Measurements from ENCODE around the gene THBS1. TPM values are rescaled to one million over a fixed set of nuclear protein-coding genes. Genes with fewer than 3 reads are reported as not detected.
A peak's percentile ranks its signal among the peaks of the same experiment; 100 is the strongest.

THBS1 gene
- total and polyA plus RNA-seq, 3 experiments from 2014 or later = 0.72 to 6.9 (median 6.6) TPM

DNA sequence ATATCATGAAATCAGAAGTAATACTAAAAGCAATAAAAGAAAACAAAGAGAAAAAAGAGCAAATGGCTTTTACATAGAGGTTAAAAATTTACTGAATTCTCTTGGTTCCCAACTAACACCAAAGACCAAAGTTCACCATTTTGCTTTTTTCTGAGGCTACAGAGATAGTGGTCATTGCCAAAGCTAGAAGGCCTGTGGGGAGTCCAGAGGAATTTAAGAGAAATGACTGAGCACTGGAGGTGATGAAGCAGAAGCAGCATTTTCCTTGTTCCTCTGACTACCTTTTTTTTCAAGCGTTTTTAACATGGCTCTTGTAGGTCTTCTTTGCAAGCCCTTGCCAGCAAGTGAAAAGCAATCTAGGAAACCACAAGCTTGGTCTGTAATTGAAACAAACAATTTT is 58.2 kb downstream of the THBS1 start:
- Mint-ChIP-seq H3K4me1 (peaks cover 34 to 56% (median 37%) of the 10 kb centered on the region in 3 donors), H3K9me3 (peaks cover 0 to 2% (median 0%) of the 10 kb centered on the region in 5 donors), H3K27me3 (no peaks in the 10 kb centered on the region), H3K36me3 (peaks cover 0 to 15% (median 1%) of the 10 kb centered on the region in 3 donors), H3K27ac (peak overlapping the region in 1 of 8 donors; percentile 38), H3K4me3 (no peak overlapping the region)
- Histone ChIP-seq H3K4me1 (ENCODE audit: insufficient read depth, low read length) (peaks cover 6% of the 10 kb centered on the region), H3K36me3 (ENCODE audit: insufficient read depth, low read length) (no peaks in the 10 kb centered on the region), H3K9me3 (ENCODE audit: low read length) (no peaks in the 10 kb centered on the region), H3K4me3 (ENCODE audit: low read length) (no peak overlapping the region), H3K27ac (ENCODE audit: low read depth, low read length) (no peak overlapping the region), H3K27me3 (ENCODE audit: insufficient read depth, low read length, poor library complexity, severe bottlenecking) (no peaks in the 10 kb centered on the region)
- POLR2A ChIA-PET = interaction anchor here (0.6 to 1.0 kb wide), 3 partner anchors 10 to 53 kb away, joined by 3 to 4 read pairs (median 4); no protein-coding TSS in a partner anchor
- no peak for DNase-seq
- CTCF ChIA-PET = no interaction called here

DNA sequence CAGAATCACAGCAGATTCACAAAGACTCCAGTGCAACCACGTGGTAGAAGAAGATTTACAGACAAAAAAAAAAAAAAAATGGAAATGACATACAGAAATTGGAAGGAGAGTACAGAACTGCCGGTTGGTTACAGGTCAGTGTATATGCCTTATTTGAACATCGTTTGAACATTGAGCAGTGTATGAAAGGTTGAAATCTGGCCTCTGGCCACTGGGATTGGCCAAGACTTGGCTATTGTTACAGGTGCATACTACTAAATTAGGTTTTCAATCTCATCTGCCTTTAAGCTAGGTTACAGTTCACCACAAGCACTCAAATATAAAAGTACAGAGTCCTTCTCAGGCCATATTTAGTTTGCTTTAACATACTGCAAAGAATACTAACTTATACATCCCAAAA is 59.8 kb downstream of the THBS1 start:
- Mint-ChIP-seq H3K4me1 (peaks cover 37 to 60% (median 38%) of the 10 kb centered on the region in 3 donors), H3K27ac (peak overlapping the region in 4 of 8 donors; percentile 47 to 86 (median 75)), H3K36me3 (peaks cover 0 to 9% (median 0%) of the 10 kb centered on the region in 3 donors), H3K9me3 (peaks cover 0 to 2% (median 0%) of the 10 kb centered on the region in 5 donors), H3K27me3 (no peaks in the 10 kb centered on the region), H3K4me3 (peak overlapping the region in 3 of 7 donors; percentile 13 to 32 (median 20))
- peaks cover 6% of the 10 kb centered on the region for H3K4me1 ChIP-seq (ENCODE audit: insufficient read depth, low read length)
- no peak overlapping the region for H3K4me3 ChIP-seq (ENCODE audit: low read length)
- H3K27ac ChIP-seq (ENCODE audit: low read depth, low read length) = no peak overlapping the region
- H3K36me3 ChIP-seq (ENCODE audit: insufficient read depth, low read length) = no peaks in the 10 kb centered on the region
- ChIA-PET POLR2A (no interaction called here), CTCF (interaction anchor here (0.8 to 2.3 kb wide), 8 partner anchors 9 to 60 kb away, joined by 3 to 11 read pairs (median 4); partner anchors contain the start of gene THBS1)
- no peak for DNase-seq
- no peaks in the 10 kb centered on the region for H3K27me3 ChIP-seq (ENCODE audit: insufficient read depth, low read length, poor library complexity, severe bottlenecking)
- no peaks in the 10 kb centered on the region for H3K9me3 ChIP-seq (ENCODE audit: low read length)

DNA sequence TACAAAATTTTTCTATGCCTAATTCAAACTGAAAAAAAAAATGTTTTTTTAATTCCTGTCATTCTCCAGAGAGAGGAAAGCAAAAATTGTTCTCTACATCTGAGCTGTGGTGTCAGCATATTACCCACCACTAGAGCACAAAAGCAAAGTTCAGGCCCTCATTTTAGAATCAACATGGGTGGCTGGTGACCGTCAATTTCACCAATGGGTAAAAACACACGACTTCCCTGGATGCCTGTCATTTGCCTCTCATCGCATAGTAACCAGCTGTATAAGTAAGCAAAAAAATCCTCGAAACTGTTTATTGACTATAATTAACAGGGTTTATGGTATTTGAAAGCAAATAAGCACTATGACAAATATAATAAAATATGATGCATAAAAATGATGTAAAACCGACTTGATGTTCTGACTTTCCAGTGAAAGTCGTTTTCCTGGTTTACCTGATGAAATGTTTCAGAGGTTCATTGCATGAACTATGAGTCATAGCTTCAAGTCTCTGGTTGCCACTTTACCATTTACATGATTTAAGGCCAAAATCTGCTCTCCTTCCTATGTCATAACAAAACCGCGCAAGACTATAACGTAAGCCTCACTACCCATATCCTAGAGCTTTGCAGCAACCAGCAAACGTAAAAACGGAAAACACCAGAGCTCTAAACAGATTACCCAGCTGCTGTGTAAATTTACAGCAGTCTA is 60.5 kb downstream of the THBS1 start:
- peak overlapping the region in 7 of 8 donors; percentile 34 to 92 (median 72) for H3K27ac Mint-ChIP-seq

GRCh38 chr15:39642011-39642640 is 61.2 kb downstream of the THBS1 start:
- peaks cover 0 to 9% (median 0%) of the 10 kb centered on the region in 3 donors for H3K36me3 Mint-ChIP-seq
- CTCF ChIA-PET = interaction anchor here (0.8 to 2.3 kb wide), 4 partner anchors 18 to 61 kb away, joined by 3 to 11 read pairs (median 5); partner anchors contain the start of gene THBS1
- Histone ChIP-seq H3K36me3 (ENCODE audit: insufficient read depth, low read length) (no peaks in the 10 kb centered on the region), H3K27me3 (ENCODE audit: insufficient read depth, low read length, poor library complexity, severe bottlenecking) (no peaks in the 10 kb centered on the region), H3K9me3 (ENCODE audit: low read length) (no peaks in the 10 kb centered on the region), H3K4me3 (ENCODE audit: low read length) (no peak overlapping the region), H3K4me1 (ENCODE audit: insufficient read depth, low read length) (peaks cover 6% of the 10 kb centered on the region), H3K27ac (ENCODE audit: low read depth, low read length) (no peak overlapping the region)
- peak overlapping the region in 6 of 8 donors; percentile 29 to 86 (median 52) for H3K27ac Mint-ChIP-seq
- H3K9me3 Mint-ChIP-seq = peaks cover 0 to 2% (median 0%) of the 10 kb centered on the region in 5 donors
- POLR2A ChIA-PET = interaction anchor here (1.1 to 1.8 kb wide), 3 partner anchors 13 to 18 kb away, joined by 4 to 7 read pairs (median 5); no protein-coding TSS in a partner anchor
- no peaks in the 10 kb centered on the region for H3K27me3 Mint-ChIP-seq
- H3K4me1 Mint-ChIP-seq = peaks cover 37 to 64% (median 43%) of the 10 kb centered on the region in 3 donors
- no peak for DNase-seq
- peak overlapping the region in 1 of 7 donors; percentile 7 for H3K4me3 Mint-ChIP-seq

More for the DNA sequence above, 60.5 kb downstream of the THBS1 start:
- Histone ChIP-seq H3K9me3 (ENCODE audit: low read length) (no peaks in the 10 kb centered on the region), H3K27ac (ENCODE audit: low read depth, low read length) (no peak overlapping the region), H3K27me3 (ENCODE audit: insufficient read depth, low read length, poor library complexity, severe bottlenecking) (no peaks in the 10 kb centered on the region), H3K4me3 (ENCODE audit: low read length) (no peak overlapping the region), H3K4me1 (ENCODE audit: insufficient read depth, low read length) (peaks cover 6% of the 10 kb centered on the region), H3K36me3 (ENCODE audit: insufficient read depth, low read length) (no peaks in the 10 kb centered on the region)
- peak in 2 of 5 donors; percentile 51 to 54 for DNase-seq
- CTCF ChIA-PET = interaction anchor here (0.8 to 2.3 kb wide), 9 partner anchors 10 to 60 kb away, joined by 3 to 11 read pairs (median 4); partner anchors contain the start of gene THBS1
- Mint-ChIP-seq H3K36me3 (peaks cover 0 to 4% (median 0%) of the 10 kb centered on the region in 3 donors), H3K4me1 (peaks cover 37 to 60% (median 39%) of the 10 kb centered on the region in 3 donors), H3K27me3 (no peaks in the 10 kb centered on the region), H3K9me3 (peaks cover 0 to 2% (median 0%) of the 10 kb centered on the region in 5 donors), H3K4me3 (peak overlapping the region in 5 of 7 donors; percentile 1 to 52 (median 20))
- POLR2A ChIA-PET = interaction anchor here (1.1 to 1.8 kb wide), 3 partner anchors 13 to 17 kb away, joined by 4 to 7 read pairs (median 5); no protein-coding TSS in a partner anchor

DNA sequence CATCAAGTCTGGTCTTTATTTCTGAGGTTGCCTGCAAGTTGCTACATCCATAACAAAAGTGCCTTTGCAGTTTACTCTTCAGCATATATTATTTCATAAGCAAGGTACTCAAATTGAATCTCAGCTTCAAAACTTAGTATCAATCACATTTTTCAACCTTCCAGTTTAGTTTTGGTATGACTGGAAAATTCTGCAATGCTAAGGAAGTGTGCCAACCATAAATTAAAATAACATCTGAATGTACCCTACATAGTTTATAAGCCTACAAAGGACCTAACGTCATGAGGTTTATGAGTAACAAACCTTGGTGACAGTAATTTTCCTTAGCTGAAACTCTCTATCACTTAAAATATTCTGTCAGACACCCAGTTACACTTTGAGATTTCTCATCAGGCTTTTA is 62.8 kb downstream of the THBS1 start:
- DNase-seq = no peak
- Mint-ChIP-seq H3K4me1 (peaks cover 37 to 58% (median 42%) of the 10 kb centered on the region in 3 donors), H3K36me3 (peaks cover 0 to 5% (median 0%) of the 10 kb centered on the region in 3 donors), H3K9me3 (no peaks in the 10 kb centered on the region), H3K27me3 (no peaks in the 10 kb centered on the region), H3K4me3 (no peak overlapping the region), H3K27ac (peak overlapping the region in 2 of 8 donors; percentile 29 to 30)
- H3K36me3 ChIP-seq (ENCODE audit: insufficient read depth, low read length) = no peaks in the 10 kb centered on the region
- H3K4me1 ChIP-seq (ENCODE audit: insufficient read depth, low read length) = peaks cover 6% of the 10 kb centered on the region
- ChIA-PET CTCF (interaction anchor here (2.5 kb wide), 1 partner anchor 14 kb away, joined by 9 read pairs; no protein-coding TSS in a partner anchor), POLR2A (no interaction called here)
- no peaks in the 10 kb centered on the region for H3K27me3 ChIP-seq (ENCODE audit: insufficient read depth, low read length, poor library complexity, severe bottlenecking)
- no peak overlapping the region for H3K4me3 ChIP-seq (ENCODE audit: low read length)
- no peak overlapping the region for H3K27ac ChIP-seq (ENCODE audit: low read depth, low read length)
- H3K9me3 ChIP-seq (ENCODE audit: low read length) = no peaks in the 10 kb centered on the region

DNA sequence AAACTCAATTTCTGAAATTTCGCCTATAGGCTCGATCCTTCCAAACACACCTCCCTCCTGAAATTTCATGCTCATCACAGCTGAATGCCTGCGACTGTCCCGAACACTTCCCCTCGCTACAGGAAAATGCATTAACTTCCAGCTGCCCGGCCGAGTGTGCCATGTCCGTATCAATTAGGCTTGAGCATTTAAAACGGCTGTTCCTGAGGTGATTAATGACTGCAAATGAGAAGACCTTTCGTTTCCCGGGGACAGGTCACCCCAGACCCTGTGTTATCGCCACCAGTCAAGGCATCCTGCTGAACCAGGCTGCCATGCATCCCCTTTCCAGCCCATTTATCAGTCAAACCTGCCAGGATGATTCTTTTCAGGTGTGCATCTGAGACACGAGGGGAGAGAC is 63.3 kb downstream of the THBS1 start:
- H3K4me1 ChIP-seq (ENCODE audit: insufficient read depth, low read length) = peaks cover 6% of the 10 kb centered on the region
- H3K9me3 ChIP-seq (ENCODE audit: low read length) = no peaks in the 10 kb centered on the region
- Mint-ChIP-seq H3K27ac (peak overlapping the region in 2 of 8 donors; percentile 38 to 40), H3K27me3 (no peaks in the 10 kb centered on the region), H3K4me3 (no peak overlapping the region), H3K9me3 (no peaks in the 10 kb centered on the region), H3K4me1 (peaks cover 35 to 55% (median 41%) of the 10 kb centered on the region in 3 donors), H3K36me3 (peaks cover 0 to 5% (median 0%) of the 10 kb centered on the region in 3 donors)
- ChIA-PET CTCF (interaction anchor here (2.5 kb wide), 1 partner anchor 15 kb away, joined by 9 read pairs; no protein-coding TSS in a partner anchor), POLR2A (no interaction called here)
- DNase-seq = no peak
- no peak overlapping the region for H3K4me3 ChIP-seq (ENCODE audit: low read length)
- no peak overlapping the region for H3K27ac ChIP-seq (ENCODE audit: low read depth, low read length)
- no peaks in the 10 kb centered on the region for H3K36me3 ChIP-seq (ENCODE audit: insufficient read depth, low read length)
- no peaks in the 10 kb centered on the region for H3K27me3 ChIP-seq (ENCODE audit: insufficient read depth, low read length, poor library complexity, severe bottlenecking)

- Histone ChIP-seq H3K9me3 (ENCODE audit: low read length) (no peaks in the 10 kb centered on the region), H3K36me3 (ENCODE audit: insufficient read depth, low read length) (no peaks in the 10 kb centered on the region), H3K27me3 (ENCODE audit: insufficient read depth, low read length, poor library complexity, severe bottlenecking) (no peaks in the 10 kb centered on the region), H3K27ac (ENCODE audit: low read depth, low read length) (no peak overlapping the region), H3K4me3 (ENCODE audit: low read length) (no peak overlapping the region), H3K4me1 (ENCODE audit: insufficient read depth, low read length) (peaks cover 6% of the 10 kb centered on the region)
- POLR2A ChIA-PET = no interaction called here
- Mint-ChIP-seq H3K27ac (no peak overlapping the region), H3K36me3 (peaks cover 0 to 5% (median 0%) of the 10 kb centered on the region in 3 donors), H3K9me3 (no peaks in the 10 kb centered on the region), H3K4me1 (peaks cover 25 to 45% (median 32%) of the 10 kb centered on the region in 3 donors), H3K27me3 (no peaks in the 10 kb centered on the region), H3K4me3 (no peak overlapping the region)
- CTCF ChIA-PET = interaction anchor here (1.5 to 2.5 kb wide), 2 partner anchors 16 to 37 kb away, joined by 3 to 9 read pairs; no protein-coding TSS in a partner anchor
- no peak for DNase-seq
Observed at GRCh38 chr15:39645138-39645975, 64.5 kb downstream of the THBS1 start.
